Fibroblast of skin of scalp (primary cell): Measurements from ENCODE around the gene KRT38.

Experiments used
- DNase-seq: peaks from one replicate; pipeline ENCODE4 v3.0.0-alpha.2; 2013

Gene KRT38

DNA sequence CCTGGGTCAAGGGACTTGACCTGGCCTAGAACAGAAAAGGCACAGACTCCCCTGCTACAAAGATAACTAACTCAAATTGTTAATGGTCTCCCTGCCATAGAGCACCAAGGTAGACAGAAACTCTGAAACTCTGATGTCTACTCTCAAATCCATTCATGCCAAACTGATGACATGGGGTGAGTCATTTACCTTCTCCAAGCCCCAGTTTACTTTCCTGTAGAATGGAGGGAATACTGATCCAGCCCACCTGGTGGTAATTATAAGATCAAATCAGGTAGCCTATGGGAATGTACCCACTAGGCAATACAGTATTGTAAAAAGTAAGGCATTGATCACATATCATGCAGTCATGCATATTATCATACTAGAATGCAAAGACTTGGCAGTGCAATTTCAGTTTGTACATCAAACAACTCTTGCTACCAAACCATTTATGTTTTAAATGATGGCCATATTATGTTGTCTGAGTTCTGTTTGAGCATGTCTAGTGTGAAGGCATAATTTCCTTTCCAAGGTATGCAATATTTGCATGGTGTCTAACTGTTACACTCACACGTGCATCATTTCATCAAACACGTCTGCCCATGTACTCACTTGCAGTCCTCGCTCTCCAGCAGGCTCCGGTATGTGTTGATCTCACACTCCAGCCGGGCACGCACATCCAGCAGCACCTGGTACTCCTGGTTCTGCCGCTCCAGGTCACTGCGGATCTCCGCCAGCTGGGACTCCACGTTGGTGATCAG, 46.4 kb downstream of the KRT38 start:
- DNase-seq: no peak

DNA sequence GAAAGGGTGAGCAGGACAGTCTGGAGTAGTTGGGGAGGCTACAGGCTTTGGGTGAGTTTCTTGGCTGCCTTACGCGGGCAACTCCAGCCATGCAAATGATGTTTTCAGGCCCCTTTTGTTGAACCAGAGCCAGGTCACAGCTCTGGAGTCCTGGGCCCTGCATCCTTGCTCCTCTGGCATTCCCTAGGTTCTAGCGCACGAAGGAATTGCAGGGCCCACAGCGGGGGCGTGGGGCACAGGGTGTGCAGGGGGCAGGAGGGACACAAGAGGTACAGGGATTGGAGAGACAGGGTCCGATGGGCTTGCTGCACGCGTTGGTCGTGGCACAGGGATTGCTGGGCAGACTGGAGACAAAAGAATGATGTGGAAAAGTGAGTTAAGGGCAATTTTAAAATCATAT, 47.0 kb downstream of the KRT38 start:
- DNase-seq: no peak

DNA sequence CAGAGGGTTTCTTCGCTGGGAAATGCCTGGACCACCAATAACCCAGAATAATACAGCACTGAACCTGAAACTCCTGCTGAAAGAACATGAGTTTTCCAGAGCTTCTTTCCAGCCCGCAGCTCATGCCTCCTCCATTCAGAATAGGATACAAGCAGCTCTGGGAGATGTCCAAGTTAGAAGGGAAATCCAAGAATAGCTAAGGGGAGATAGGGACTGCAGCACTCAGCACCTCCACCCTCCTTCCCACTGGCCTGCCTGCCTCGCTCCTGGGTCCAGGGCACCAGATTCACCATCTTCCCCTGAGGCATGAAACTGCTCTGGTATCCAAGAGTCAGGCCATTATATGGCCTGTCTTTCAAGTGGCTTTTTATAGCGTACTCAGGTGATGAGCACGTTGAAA, 47.5 kb downstream of the KRT38 start:
- no peak for DNase-seq

DNA sequence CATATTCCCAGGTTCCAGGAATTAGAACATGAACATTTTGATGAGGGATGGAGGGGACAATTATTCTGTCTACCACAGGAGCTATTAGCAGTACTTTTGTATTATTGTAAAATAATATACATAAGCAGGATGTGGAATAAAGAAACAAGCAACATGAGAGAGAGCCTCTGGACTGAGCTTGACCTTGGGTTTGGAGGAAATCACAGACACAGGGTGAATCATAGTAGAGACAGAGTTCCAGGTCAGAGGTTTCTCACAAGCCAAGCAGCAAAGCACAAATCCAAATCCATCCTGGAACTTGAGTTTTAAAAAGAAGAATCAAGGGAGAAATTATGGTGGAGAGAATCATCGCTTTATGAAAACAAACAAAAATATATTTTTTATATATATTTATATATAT, 48.5 kb downstream of the KRT38 start:
- no peak for DNase-seq

DNA sequence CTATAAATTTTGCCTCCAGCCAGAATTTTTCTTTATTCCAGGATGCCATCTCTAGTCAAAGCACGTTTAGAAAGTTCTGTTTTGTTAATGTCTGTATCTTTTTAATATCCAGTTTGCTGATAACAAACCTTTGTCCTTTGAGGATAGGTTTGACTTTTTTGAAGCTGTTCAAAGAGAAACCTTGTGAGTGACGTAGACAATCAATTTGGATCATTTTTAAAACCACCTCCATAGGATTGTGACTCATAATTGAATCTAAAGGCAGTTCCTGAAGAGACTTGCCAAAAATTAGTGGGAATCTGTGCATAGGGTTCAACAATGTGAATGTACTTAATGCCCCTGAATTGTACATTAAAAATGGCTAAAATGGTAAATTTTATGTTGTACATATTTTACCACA, 49.2 kb downstream of the KRT38 start:
- DNase-seq: no peak

DNA sequence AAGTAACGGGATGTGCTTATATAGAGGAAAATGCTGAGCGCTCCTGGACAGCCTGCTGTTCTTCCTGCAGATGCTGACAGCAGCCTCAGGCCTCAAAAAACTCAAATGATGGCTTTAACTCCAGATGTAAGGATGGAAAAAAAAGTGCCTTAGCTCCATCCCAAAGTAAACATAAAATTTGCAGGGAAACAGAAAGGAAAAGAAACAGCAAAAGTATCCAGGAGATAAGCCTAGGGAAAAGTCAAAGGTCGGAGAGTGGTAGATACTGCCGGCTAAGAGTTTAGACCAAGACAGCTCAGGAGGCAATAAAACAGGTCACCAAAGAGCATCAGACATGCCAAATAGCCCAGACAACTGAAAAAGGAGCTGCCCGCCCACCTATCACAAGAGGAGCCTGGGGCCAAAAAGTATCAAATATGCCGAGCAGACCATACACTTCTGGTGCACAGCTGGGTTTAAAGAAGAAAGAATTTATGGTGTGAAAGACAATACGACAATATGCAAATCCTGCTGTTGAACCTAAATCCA, 50.3 kb downstream of the KRT38 start:
- no peak for DNase-seq

DNA sequence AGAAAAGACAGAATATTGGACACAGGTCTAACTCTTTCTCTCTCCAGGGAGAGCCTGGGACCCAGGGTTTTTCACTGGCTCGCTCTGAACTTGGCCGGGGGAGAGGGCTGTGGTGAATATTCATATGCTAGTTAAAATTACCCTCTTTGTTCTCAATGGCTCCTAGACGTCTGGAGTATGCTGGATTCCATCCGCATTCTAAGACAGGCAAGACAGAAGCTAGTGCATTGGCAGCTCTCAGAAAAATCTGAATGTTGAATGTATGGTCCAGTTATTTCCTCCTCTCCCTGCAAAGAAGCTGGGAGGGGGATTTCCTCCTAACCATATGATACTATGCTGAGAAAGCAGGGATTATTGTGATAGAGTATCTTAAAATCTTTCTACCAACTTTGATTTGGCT, 53.1 kb downstream of the KRT38 start:
- DNase-seq: no peak

DNA sequence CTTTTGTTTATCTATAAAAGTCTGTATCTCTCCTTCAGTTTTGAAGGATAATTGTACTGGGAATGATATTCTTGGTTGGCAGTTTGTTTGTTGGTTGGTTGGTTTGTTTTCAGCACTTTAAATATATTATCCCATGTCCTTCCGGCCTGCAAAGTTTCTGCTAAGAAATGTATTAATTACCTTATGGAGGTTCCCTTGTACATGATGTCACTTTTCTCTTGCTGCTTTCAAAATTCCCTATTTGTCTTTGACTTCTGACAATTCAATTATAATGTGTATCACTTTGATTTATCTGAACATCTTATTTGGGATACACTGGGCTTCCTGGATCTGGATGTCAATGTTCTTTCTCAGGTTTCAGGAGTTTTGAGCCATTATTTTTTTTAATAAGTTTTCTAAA, 54.6 kb downstream of the KRT38 start:
- DNase-seq: no peak
